HG02852 (cell line): ENCODE measurements around the gene RBBP9.
A peak's percentile ranks its signal among the peaks of the same experiment; 100 is the strongest.
"Not testable (repeated sequence)": the region's sequence is repeated elsewhere in the genome, so short reads cannot be mapped to it uniquely, and the experiment has no call there.

ENCODE experiments used
- ATAC-seq: cut with Tn5 transposase; IDR thresholded peaks from one replicate; pipeline ENCODE4 v1.9.1; 2021; ENCODE audit warnings: mild to moderate bottlenecking, moderate library complexity; ENCODE audit not compliant: unreplicated experiment

Gene RBBP9

GRCh38 chr20:18506744-18507143 is 9.7 kb upstream of the RBBP9 start:
- no peak for ATAC-seq

- ATAC-seq = no peak
Observed at GRCh38 chr20:18504479-18505060, 7.5 kb upstream of the RBBP9 start.

DNA sequence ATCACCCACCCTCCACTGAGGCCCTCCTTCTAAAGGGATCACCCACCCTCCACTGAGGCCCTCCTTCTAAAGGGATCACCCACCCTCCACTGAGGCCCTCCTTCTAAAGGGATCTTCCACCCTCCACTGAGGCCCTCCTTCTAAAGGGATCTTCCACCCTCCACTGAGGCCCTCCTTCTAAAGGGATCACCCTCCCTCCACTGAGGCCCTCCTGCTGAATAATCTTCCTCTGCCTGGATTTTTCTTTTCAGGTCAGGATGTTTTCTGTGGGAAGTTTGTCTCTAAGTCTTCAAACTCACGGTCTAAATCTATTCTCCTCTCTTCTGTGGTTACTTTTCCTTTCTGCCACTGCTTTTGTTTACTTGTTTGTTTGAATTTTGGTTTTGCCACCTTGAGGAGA is 4.6 kb upstream of the RBBP9 start:
- not testable (repeated sequence) for ATAC-seq

GRCh38 chr20:18497603-18498002 is 578 bp upstream of the RBBP9 start:
- ATAC-seq = no peak

GRCh38 chr20:18496042-18496441 is 983 bp downstream of the RBBP9 start:
- ATAC-seq = no peak

DNA sequence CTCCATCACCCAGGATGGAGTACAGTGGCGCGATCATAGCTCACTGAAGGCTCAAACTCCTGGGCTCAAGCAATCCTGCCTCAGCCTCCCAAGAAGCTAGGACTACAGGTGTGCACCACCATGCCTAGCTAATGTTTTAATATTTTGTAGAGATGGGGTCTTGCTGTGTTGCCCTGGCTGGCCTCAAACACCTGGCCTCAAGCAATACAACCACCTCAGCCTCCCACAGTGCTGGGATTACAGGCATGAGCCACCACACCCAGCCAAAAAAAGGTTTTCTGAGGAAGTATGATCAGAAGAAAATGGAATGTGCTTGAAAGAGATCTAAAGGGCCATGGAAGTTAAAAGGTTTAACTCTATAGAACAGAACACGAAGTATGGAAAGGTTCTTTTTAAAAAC is 8.7 kb downstream of the RBBP9 start:
- ATAC-seq = no peak

DNA sequence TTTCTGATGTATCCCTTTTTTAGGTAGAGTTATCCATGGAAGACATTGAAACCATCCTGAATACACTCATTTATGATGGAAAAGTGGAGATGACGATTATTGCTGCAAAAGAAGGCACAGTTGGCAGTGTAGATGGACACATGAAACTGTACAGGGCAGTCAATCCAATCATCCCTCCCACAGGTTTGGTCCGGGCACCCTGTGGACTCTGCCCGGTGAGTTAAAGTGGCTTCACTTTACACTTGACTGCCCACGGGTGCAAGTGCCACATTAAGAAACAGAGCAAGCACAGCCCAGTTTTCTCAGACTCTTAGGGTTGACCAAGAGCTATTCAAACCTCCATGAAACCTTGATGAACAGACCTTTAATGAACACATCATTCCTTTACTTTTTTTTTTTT is 15.4 kb downstream of the RBBP9 start:
- ATAC-seq = no peak

DNA sequence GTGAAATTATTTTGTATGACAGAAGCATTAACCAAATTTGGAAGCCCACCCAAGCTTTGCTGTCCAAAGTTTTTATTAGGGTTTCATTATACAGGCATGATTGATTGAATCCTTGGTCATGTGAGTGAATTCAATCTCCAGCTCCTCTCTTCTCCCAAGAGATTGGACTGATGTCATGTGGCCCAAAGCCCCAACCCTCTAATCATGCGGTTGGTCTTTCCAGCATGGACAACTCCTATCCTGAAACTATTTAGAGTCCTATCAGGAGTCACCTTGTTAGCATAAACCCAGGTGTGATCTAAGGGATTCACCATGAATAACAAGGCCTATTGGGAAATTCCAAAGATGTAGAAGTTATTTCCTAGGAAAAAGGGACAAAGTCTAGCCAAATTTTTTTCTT is 19.2 kb downstream of the RBBP9 start:
- ATAC-seq = no peak

DNA sequence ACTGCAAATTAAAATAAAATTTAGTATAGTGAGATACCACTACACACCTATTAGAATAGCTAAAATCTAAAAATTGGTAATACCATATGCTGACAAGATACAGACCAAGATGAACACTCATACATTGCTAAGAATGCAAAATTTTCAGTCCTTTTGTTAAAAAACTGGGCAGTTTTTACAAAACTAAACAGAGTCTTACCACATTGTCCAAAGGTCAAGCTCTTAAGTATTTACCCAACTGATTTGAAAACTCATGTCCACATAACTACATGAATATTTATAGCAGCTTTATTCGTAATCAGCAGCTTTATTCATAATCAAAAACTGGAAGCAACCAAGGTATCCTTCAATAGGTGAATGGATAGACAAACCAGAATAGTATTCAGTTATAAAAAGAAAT is 19.8 kb downstream of the RBBP9 start:
- no peak for ATAC-seq

DNA sequence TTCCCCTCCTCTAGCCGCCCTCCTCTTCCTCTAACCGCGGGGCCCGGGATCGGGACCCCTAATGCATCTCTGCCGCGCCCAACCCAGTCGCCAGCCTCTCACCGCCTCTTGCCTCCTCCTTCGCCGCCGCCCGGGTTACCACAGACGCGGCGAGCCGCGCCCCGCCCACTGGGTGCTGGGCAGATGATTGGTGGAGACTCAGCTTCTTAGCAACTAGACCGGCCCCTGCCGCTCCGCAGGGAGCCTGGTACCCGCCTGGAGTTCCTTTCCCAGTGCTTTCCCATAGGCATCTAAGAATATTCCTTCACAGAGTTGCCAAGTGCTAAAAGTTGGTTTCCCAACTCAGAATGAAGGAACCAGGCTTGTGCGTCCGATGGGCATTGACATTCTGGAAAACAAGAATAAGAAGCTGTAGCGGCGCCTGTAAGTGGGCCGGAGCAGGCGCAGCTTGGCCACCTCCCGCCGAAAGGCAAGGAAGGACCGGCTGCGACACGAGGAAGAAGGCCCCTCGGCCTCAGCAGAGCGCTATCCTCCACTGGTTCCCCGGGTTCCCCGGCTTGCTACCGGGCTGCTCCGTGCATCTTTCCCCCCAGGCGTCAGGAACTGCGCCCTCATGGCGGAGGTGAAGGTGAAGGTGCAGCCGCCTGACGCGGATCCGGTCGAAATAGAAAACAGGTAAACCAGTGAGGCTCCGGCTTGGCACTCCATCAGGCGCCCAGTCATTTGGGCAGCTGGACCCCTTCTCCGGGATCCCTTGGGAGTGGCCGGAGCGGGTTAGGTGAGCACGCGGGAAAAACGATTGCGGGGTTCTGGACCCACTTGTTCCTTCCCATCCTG is 29.9 kb downstream of the RBBP9 start, which contains the start of the genes DZANK1 and POLR3F:
Gene DZANK1 (minus strand): TSS at position 137 of the 837 bp plus-strand sequence. CDS start 1,672 bp downstream, outside the sequence.
Gene POLR3F (plus strand): TSS at position 497 of the 837 bp plus-strand sequence. CDS start 117 bp downstream, at position 614.
- ATAC-seq = peak; percentile 99

DNA sequence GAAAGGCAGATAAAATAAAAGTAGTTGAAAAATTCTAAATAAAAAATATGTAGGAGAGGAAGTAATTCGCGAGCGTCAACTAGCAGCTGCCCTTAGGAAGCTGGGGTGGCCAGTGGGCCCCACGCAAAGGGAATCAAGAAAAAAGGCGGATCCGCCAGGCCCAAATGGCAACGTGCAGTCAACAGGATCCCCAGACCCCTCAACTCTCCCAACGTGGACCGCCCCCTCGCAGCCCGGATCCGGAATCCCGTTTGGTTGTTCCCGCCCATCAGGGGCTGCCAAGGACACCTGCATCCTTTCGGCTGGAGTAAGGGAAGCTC is 30.5 kb downstream of the RBBP9 start:
- peak; percentile 43 for ATAC-seq

DNA sequence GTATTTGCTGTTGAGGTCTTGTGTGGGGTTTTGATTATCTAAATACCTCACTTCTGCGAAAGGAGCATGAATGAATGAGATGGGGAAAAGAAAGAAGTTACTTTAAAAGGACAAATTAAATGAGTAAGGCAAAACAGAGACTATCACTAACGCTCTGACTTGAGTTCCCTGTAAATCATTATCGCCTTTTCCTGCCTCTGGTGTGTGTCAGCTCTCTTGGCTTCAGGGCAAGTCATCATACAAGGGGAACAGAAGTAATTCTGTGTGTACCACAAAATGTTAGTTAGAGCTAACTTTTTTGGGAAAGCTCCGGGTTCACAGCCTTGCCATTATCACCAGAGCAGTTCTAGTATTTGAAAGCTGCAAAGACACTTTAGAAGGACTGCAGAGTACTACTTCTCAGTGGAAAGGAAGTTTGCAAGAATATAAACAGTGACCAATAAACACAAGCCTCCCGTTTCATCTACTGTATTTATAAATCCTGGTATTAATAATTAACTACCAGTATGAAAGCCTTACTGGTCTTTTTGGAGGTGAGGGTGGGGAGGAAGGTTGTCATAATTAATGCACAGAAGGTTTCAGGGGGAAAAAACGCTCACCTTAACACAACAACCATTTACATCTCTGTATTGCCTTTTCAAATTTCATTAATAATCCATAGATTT is 31.4 kb downstream of the RBBP9 start:
- no peak for ATAC-seq

DNA sequence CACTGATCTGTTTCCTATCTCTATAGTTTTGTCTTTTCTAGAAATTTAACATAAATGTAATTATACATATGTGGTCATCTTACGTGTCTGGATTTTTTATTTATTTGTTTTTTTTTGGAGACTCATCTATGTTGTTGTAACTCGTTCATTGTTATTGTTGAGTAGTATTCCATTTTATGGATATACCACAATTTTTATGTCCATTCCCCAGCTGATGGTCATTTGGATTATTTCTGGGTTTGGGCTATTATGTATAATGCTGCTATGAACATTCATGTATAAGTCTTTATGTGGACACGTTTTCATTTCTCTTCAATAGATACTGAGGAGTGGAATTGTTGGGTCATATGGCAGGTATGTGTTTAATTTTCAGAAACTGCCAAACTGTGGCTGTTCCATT is 40.4 kb downstream of the RBBP9 start:
- ATAC-seq = no peak

DNA sequence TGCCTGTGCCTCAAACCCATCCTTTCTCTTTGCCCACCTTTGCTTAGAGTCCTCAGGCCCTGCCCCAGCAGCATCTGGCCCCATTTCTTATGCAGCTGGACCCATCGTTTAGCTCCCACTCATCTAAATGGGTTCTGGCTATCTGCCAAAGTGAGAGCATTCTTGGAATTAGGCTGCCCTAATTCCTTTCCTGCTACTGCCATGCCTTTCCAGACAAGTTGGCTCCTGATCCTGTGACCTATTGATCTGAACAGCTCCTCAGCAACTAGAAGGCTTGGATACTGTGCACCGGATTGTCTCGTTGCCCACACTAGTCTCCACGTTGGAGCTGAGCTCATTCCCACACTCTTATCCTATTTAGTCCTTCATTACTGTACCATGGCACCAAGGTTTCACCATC is 53.1 kb downstream of the RBBP9 start:
- ATAC-seq = no peak

GRCh38 chr20:18440403-18440802 is 56.6 kb downstream of the RBBP9 start:
- no peak for ATAC-seq

DNA sequence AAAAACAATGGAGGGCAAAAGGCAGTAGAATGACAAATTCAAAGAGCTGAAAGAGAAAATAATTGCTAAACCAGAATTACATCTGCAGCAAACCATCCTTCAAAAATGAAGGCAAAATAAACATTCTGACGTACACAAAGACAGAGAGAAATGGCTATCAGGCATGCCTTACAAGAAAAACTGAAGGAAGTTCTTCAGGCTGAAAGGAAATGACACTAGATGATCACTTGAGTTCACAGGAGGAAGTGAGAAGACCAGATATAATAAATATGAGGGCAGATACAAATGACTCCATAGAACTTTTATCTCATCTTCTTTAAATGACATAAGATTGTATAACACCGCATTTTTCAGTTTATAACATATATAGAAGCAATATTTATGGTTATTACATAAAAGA is 60.2 kb downstream of the RBBP9 start:
- ATAC-seq = no peak
